H1 (cell line): Measurements from ENCODE around the gene FOXF1. TPM values are rescaled to one million over a fixed set of nuclear protein-coding genes. Genes with fewer than 3 reads are reported as not detected.

Experiments used
- CTCF ChIA-PET: fragments of 300-600 bp; sonication (Branson Sonifier 250); formaldehyde crosslinking; loops from one replicate; lab custom pipeline; 2021; ENCODE audit not compliant: partially characterized antibody; lab: Charles Lee
- POLR2A ChIA-PET: fragments of 300-600 bp; sonication (Branson Sonifier 250); formaldehyde crosslinking; loops from one replicate; lab custom pipeline; 2021; ENCODE audit warnings: inconsistent platforms; ENCODE audit not compliant: partially characterized antibody; lab: Charles Lee
- DNase-seq, 2 experiments: peaks; one replicate each; pipeline versions ENCODE4 v3.0.0 to v3.0.0-alpha.2; 2010 to 2022; ENCODE audit warnings: low spot score in 2 of 2, low read depth in 1 of 2, mixed read lengths in 1 of 2
- FAIRE-seq: peaks from 2 replicates; lab custom pipeline; 2011; peaks lifted over from hg19 to GRCh38; lab: Jason Lieb, UNC
- H2AFZ ChIP-seq: 2 replicates; pipeline ENCODE4 v1.8.1; 2012; ENCODE audit warnings: low read length, inconsistent platforms
- H2AK5ac ChIP-seq: 2 replicates; pipeline ENCODE4 v1.6.1; 2013; ENCODE audit warnings: low read depth, low read length
- H2BK120ac ChIP-seq: replicated peaks from 2 replicates; pipeline ENCODE3; 2013; ENCODE audit warnings: low read depth, low read length, inconsistent platforms
- H2BK12ac ChIP-seq: 2 replicates; pipeline ENCODE4 v1.6.1; 2013; ENCODE audit warnings: low read depth, low read length
- H2BK15ac ChIP-seq: 2 replicates; pipeline ENCODE4 v1.6.1; 2013; ENCODE audit warnings: low read length
- H2BK20ac ChIP-seq: 2 replicates; pipeline ENCODE4 v1.6.1; 2013; ENCODE audit warnings: low read length
- H2BK5ac ChIP-seq: 2 replicates; pipeline ENCODE4 v1.6.1; 2013; ENCODE audit warnings: low read depth, low read length
- H3K14ac ChIP-seq: 2 replicates; pipeline ENCODE4 v1.6.1; 2013; ENCODE audit warnings: inconsistent platforms; ENCODE audit not compliant: insufficient read length
- H3K18ac ChIP-seq: 2 replicates; pipeline ENCODE4 v1.6.1; 2013; ENCODE audit warnings: low read length; ENCODE audit errors: extremely low read depth
- H3K23ac ChIP-seq: 2 replicates; pipeline ENCODE4 v1.6.1; 2013; ENCODE audit warnings: inconsistent platforms; ENCODE audit not compliant: insufficient read length
- H3K23me2 ChIP-seq: 2 replicates; pipeline ENCODE4 v1.6.1; 2013; ENCODE audit warnings: low read depth, low read length
- H3K27ac ChIP-seq: 2 replicates; pipeline ENCODE4 v1.6.1; 2011; ENCODE audit warnings: low read depth, low read length, inconsistent platforms
- H3K27me3 ChIP-seq, 4 experiments: replicated peaks in 1 of 4; 1 replicate in 1 of 4; 2 replicates in 3 of 4; pipeline versions ENCODE4 v1.6.1 to v1.8.1; 2011 to 2013; ENCODE audit warnings: low read length in 3 of 4, mild to moderate bottlenecking in 3 of 4, inconsistent platforms in 2 of 4, mixed read lengths in 2 of 4, moderate library complexity in 1 of 4; ENCODE audit not compliant: control insufficient read depth in 3 of 4, insufficient read depth in 3 of 4; ENCODE audit errors: extremely low read depth in 1 of 4
- H3K36me3 ChIP-seq, 4 experiments: 2 replicates each; pipeline versions ENCODE4 v1.6.1 to v1.8.1; 2011 to 2013; ENCODE audit warnings: mild to moderate bottlenecking in 4 of 4, low read length in 3 of 4, moderate library complexity in 2 of 4, control low read depth in 1 of 4, inconsistent platforms in 1 of 4; ENCODE audit not compliant: insufficient read depth in 4 of 4, control insufficient read depth in 2 of 4
- H3K4ac ChIP-seq: replicated peaks from 2 replicates; pipeline ENCODE3; 2013; ENCODE audit warnings: low read length, low read depth, mixed read lengths, inconsistent platforms; ENCODE audit not compliant: insufficient read length
- H3K4me1 ChIP-seq, 4 experiments: replicated peaks in 1 of 4; 1 replicate in 1 of 4; 2 replicates in 3 of 4; pipeline versions ENCODE4 v1.6.1 to v1.8.1; 2011 to 2013; ENCODE audit warnings: low read length in 3 of 4, inconsistent platforms in 2 of 4, mixed read lengths in 1 of 4; ENCODE audit not compliant: insufficient read depth in 4 of 4, control insufficient read depth in 3 of 4
- H3K4me2 ChIP-seq, 2 experiments: 2 replicates each; pipeline versions ENCODE4 v1.6.1 to v1.8.1; 2011 to 2013; ENCODE audit warnings: low read depth in 2 of 2, low read length in 2 of 2, control low read depth in 1 of 2, inconsistent platforms in 1 of 2, mild to moderate bottlenecking in 1 of 2; ENCODE audit not compliant: insufficient read depth in 1 of 2
- H3K4me3 ChIP-seq, 4 experiments: fragments of 200-600, 300-600 bp in 1 of 4; sonication (generic), shearing (Covaris generic), sonication (Bioruptor Twin) in 1 of 4; 2 replicates each; pipeline versions ENCODE4 v1.5.1 to v1.8.1; 2011 to 2016; ENCODE audit warnings: low read length in 4 of 4, low read depth in 3 of 4, control low read depth in 2 of 4, inconsistent platforms in 2 of 4, mild to moderate bottlenecking in 2 of 4, mixed read lengths in 1 of 4, moderate library complexity in 1 of 4; ENCODE audit not compliant: insufficient read depth in 2 of 4; ENCODE audit errors: extremely low read depth in 1 of 4
- H3K56ac ChIP-seq: replicated peaks from 2 replicates; pipeline ENCODE3; 2013; ENCODE audit warnings: low read depth, mild to moderate bottlenecking, mixed read lengths, low read length, inconsistent platforms; ENCODE audit not compliant: insufficient read length
- H3K79me1 ChIP-seq: 2 replicates; pipeline ENCODE4 v1.6.1; 2013; ENCODE audit warnings: low read depth, low read length, control low read depth
- H3K79me2 ChIP-seq, 2 experiments: 2 replicates each; pipeline versions ENCODE4 v1.6.1 to v1.8.1; 2012 to 2013; ENCODE audit warnings: low read length in 2 of 2, mild to moderate bottlenecking in 2 of 2, inconsistent platforms in 1 of 2; ENCODE audit not compliant: insufficient read depth in 2 of 2, control insufficient read depth in 1 of 2
- H3K9ac ChIP-seq, 4 experiments: replicated peaks in 1 of 4; 1 replicate in 1 of 4; 2 replicates in 3 of 4; pipeline versions ENCODE4 v1.6.1 to v1.8.1; 2011 to 2013; ENCODE audit warnings: low read depth in 3 of 4, low read length in 3 of 4, control low read depth in 2 of 4, mild to moderate bottlenecking in 2 of 4, moderate library complexity in 2 of 4, inconsistent platforms in 1 of 4; ENCODE audit errors: extremely low read depth in 1 of 4
- H3K9me3 ChIP-seq, 2 experiments: 2 replicates each; pipeline versions ENCODE4 v1.6.1 to v1.8.1; 2012 to 2013; ENCODE audit warnings: mild to moderate bottlenecking in 2 of 2, moderate library complexity in 2 of 2, control low read depth in 1 of 2, inconsistent platforms in 1 of 2, low read depth in 1 of 2, low read length in 1 of 2, mixed read lengths in 1 of 2; ENCODE audit not compliant: insufficient read depth in 2 of 2
- H4K20me1 ChIP-seq, 2 experiments: replicated peaks in 1 of 2; 2 replicates each; pipeline versions ENCODE3 to v1.8.1; 2011 to 2013; ENCODE audit warnings: inconsistent platforms in 2 of 2, low read length in 2 of 2, mild to moderate bottlenecking in 1 of 2; ENCODE audit not compliant: insufficient read depth in 2 of 2, control insufficient read depth in 1 of 2
- H4K5ac ChIP-seq: 2 replicates; pipeline ENCODE4 v1.6.1; 2013; ENCODE audit warnings: low read length, low read depth, mixed read lengths, inconsistent platforms; ENCODE audit not compliant: insufficient read length
- H4K8ac ChIP-seq: 2 replicates; pipeline ENCODE4 v1.8.0; 2013; ENCODE audit warnings: mild to moderate bottlenecking, moderate library complexity, low read length, inconsistent platforms; ENCODE audit not compliant: insufficient read depth; ENCODE audit errors: extremely low read depth
- H4K91ac ChIP-seq: replicated peaks from 2 replicates; pipeline ENCODE3; 2013; ENCODE audit warnings: low read length, mixed read lengths, inconsistent platforms; ENCODE audit not compliant: insufficient read length
- ATF3 ChIP-seq: IDR thresholded peaks from 2 replicates; pipeline ENCODE4 v1.6.1; 2011; ENCODE audit warnings: low read depth, mild to moderate bottlenecking, low read length; ENCODE audit not compliant: insufficient read depth
- BACH1 ChIP-seq: IDR thresholded peaks from 2 replicates; pipeline ENCODE4 v1.6.1; 2012; ENCODE audit warnings: low read length, improper control_type of control experiment
- CREB1 ChIP-seq: IDR thresholded peaks from 2 replicates; pipeline ENCODE4 v1.6.1; 2012; ENCODE audit warnings: inconsistent platforms
- CTBP2 ChIP-seq: IDR thresholded peaks from 2 replicates; pipeline ENCODE4 v1.7.0; 2011; ENCODE audit warnings: borderline replicate concordance, mild to moderate bottlenecking, moderate library complexity, mixed read lengths, low read length; ENCODE audit not compliant: insufficient read depth, insufficient read length
- EGR1 ChIP-seq: IDR thresholded peaks from 2 replicates; pipeline ENCODE4 v1.6.1; 2011; ENCODE audit warnings: low read depth, low read length, borderline replicate concordance
- KDM4A ChIP-seq: IDR thresholded peaks from one replicate; pipeline ENCODE4 v1.7.1; 2012; ENCODE audit warnings: low read depth, mild to moderate bottlenecking, moderate library complexity, low read length, inconsistent platforms; ENCODE audit not compliant: severe bottlenecking
- RAD21 ChIP-seq, 2 experiments: IDR thresholded peaks in 1 of 2; conservative IDR thresholded peaks in 1 of 2; 2 replicates each; pipeline ENCODE4 v1.6.1; 2011; ENCODE audit warnings: low read depth in 2 of 2, low read length in 2 of 2, improper control_type of control experiment in 1 of 2, inconsistent platforms in 1 of 2, mild to moderate bottlenecking in 1 of 2, moderate library complexity in 1 of 2
- RBBP5 ChIP-seq: IDR thresholded peaks from 2 replicates; pipeline ENCODE4 v1.7.1; 2012; ENCODE audit warnings: low read depth, mild to moderate bottlenecking, inconsistent platforms, low read length, moderate library complexity, borderline replicate concordance
- SUZ12 ChIP-seq: fragments of 200-600 bp; sonication (generic); IDR thresholded peaks from 2 replicates; pipeline ENCODE4 v1.6.1; 2012; ENCODE audit warnings: mild to moderate bottlenecking, inconsistent platforms, low read length, moderate library complexity, mixed read lengths
- WGBS, 2 experiments: shearing (Covaris generic) in 1 of 2; methylation state at CpG; one replicate each; pipeline versions ENCODE4 v1.1.6 to v1.1.7; 2013 to 2015; ENCODE audit warnings: low lambda C conversion rate in 2 of 2, mixed read lengths in 2 of 2, inconsistent platforms in 1 of 2, low coverage in 1 of 2, missing lambda C conversion rate in 1 of 2; ENCODE audit not compliant: insufficient replicate concordance in 2 of 2, insufficient coverage in 1 of 2, insufficient read length in 1 of 2; ENCODE audit errors: extremely low coverage in 1 of 2, missing lambda C conversion rate in 1 of 2; 5-methylcytosine and 5-hydroxymethylcytosine counted together
- polyA plus RNA-seq, 7 experiments: library from polyadenylated mRNA; depleted of rRNA in 3 of 7; stranded (reverse) in 5 of 7; unstranded in 2 of 7; fragments of >200 nt in 5 of 7; fragments of 200-250 nt in 2 of 7; gene quantifications; 1 replicate in 5 of 7; 2 replicates in 1 of 7; 4 replicates in 1 of 7; pipeline versions ENCODE4 v1.2.1 to v1.2.3, GENCODE V29; 2011 to 2013; ENCODE audit warnings: missing spikeins in 2 of 7, mixed read lengths in 2 of 7
- total RNA-seq: library from RNA; stranded (reverse); fragmentation: NEBNext Ultra II Directional; extraction: Animal tissue kit (Norgen Biotek cat#: 25700); gene quantifications from 2 replicates; pipeline ENCODE4 v1.2.1, GENCODE V29; 2021

FOXF1 gene
- total and polyA plus RNA-seq, 2 of the 8 experiments (the other 6 are each of a cell fraction or from before 2014, with no cell fraction given): 0.02 TPM; not detected in 1

- Histone ChIP-seq H2BK120ac (no peak overlapping the region), H4K20me1 (peaks cover 36 to 54% of the 10 kb centered on the region in 2 experiments), H2BK5ac (no peak overlapping the region), H3K14ac (no peak overlapping the region), H4K91ac (no peak overlapping the region), H3K23ac (no peak overlapping the region), H3K4me3 (peak overlapping the region in 3 of 4 experiments; percentile 7 to 60 (median 26); a peak in 6 of 8 replicates), H3K9me3 (no peaks in the 10 kb centered on the region), H3K27me3 (peaks cover 96 to 99% (median 97%) of the 10 kb centered on the region in 4 experiments), H3K4ac (no peak overlapping the region), H4K8ac (peak overlapping the region; percentile 48), H3K4me2 (peak overlapping the region; percentile 73 to 84), H3K27ac (no peak overlapping the region), H3K4me1 (peaks cover 0 to 49% (median 25%) of the 10 kb centered on the region in 4 experiments; a peak in 6 of 7 replicates), H3K79me1 (no peaks in the 10 kb centered on the region), H2AFZ (no peak overlapping the region), H2BK15ac (peak overlapping the region; percentile 98), H2AK5ac (peak overlapping the region; percentile 79), H2BK20ac (peak overlapping the region; percentile 95; the same call in 1 of the 2 replicates), H3K18ac (peak overlapping the region; percentile 75; the same call in 1 of the 2 replicates), H3K56ac (no peak overlapping the region), H3K79me2 (no peaks in the 10 kb centered on the region), H4K5ac (no peak overlapping the region), H3K9ac (no peak overlapping the region), H3K36me3 (peaks cover 0 to 7% (median 0%) of the 10 kb centered on the region in 4 experiments; a peak in 1 of 8 replicates), H3K23me2 (peaks cover 5% of the 10 kb centered on the region; the same call in 1 of the 2 replicates), H2BK12ac (peak overlapping the region; percentile 95; the same call in 1 of the 2 replicates)
- FAIRE-seq (no peak), DNase-seq (peak in 1 of 2 experiments; percentile 79)
- WGBS, 2 experiments: 3% methylated on average over 74 of the region's 99 CpGs; no CpG with 5 or more reads in 1 of the 2 experiments
- ChIA-PET POLR2A (no interaction called here), CTCF (interaction anchor here (0.6 to 2.2 kb wide), 3 partner anchors 9 to 893 kb away, joined by 3 to 10 read pairs (median 4); no protein-coding TSS in a partner anchor)
- TF ChIP-seq RAD21 (IDR thresholded peaks at IDR 0.05 in 1 of 2, conservative IDR thresholded peaks at IDR 0.05 in 1 of 2; ENCODE audit: low read depth in 2 of 2, low read length in 2 of 2): peak in 1 of 2 experiments; percentile 2; a peak in 1 of 4 replicates
- TF ChIP-seq CTBP2: peak; percentile 98
- peak; percentile 89 for TF ChIP-seq SUZ12
- TF ChIP-seq BACH1: no peak
- no peak for TF ChIP-seq ATF3
- peak; percentile 14; the same call in 1 of the 2 replicates for TF ChIP-seq EGR1
- no peak for TF ChIP-seq CREB1
- peak; percentile 70 for TF ChIP-seq KDM4A
- 0 out of 2 replicates have a peak, but pooled peaks have one; percentile 41 for TF ChIP-seq RBBP5
These were observed 2.0 kb upstream of the FOXF1 start for GRCh38 chr16:86508028-86508946.
